Effector CD4-positive, alpha-beta T cell (primary cell): ENCODE results near the gene AFTPH.

Experiments used
- DNase-seq: peaks from one replicate; pipeline ENCODE4 v3.0.0-alpha.2; 2020
- total RNA-seq: gene quantifications from one replicate; lab custom pipeline; 2026; lab: John Stamatoyannopoulos, UW

Gene AFTPH, protein sequence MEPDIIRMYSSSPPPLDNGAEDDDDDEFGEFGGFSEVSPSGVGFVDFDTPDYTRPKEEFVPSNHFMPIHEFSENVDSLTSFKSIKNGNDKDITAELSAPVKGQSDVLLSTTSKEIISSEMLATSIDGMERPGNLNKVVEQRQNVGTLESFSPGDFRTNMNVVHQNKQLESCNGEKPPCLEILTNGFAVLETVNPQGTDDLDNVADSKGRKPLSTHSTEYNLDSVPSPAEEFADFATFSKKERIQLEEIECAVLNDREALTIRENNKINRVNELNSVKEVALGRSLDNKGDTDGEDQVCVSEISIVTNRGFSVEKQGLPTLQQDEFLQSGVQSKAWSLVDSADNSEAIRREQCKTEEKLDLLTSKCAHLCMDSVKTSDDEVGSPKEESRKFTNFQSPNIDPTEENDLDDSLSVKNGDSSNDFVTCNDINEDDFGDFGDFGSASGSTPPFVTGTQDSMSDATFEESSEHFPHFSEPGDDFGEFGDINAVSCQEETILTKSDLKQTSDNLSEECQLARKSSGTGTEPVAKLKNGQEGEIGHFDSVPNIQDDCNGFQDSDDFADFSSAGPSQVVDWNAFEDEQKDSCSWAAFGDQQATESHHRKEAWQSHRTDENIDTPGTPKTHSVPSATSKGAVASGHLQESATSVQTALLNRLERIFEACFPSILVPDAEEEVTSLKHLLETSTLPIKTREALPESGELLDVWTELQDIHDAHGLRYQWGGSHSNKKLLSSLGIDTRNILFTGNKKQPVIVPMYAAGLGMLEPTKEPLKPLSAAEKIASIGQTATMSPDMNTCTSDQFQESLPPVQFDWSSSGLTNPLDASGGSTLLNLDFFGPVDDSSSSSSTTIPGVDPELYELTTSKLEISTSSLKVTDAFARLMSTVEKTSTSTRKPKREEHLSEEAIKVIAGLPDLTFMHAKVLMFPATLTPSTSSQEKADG
- total RNA-seq: 92.9 reads per million, percentile 81 among the genes with 10 or more reads in this experiment

DNA sequence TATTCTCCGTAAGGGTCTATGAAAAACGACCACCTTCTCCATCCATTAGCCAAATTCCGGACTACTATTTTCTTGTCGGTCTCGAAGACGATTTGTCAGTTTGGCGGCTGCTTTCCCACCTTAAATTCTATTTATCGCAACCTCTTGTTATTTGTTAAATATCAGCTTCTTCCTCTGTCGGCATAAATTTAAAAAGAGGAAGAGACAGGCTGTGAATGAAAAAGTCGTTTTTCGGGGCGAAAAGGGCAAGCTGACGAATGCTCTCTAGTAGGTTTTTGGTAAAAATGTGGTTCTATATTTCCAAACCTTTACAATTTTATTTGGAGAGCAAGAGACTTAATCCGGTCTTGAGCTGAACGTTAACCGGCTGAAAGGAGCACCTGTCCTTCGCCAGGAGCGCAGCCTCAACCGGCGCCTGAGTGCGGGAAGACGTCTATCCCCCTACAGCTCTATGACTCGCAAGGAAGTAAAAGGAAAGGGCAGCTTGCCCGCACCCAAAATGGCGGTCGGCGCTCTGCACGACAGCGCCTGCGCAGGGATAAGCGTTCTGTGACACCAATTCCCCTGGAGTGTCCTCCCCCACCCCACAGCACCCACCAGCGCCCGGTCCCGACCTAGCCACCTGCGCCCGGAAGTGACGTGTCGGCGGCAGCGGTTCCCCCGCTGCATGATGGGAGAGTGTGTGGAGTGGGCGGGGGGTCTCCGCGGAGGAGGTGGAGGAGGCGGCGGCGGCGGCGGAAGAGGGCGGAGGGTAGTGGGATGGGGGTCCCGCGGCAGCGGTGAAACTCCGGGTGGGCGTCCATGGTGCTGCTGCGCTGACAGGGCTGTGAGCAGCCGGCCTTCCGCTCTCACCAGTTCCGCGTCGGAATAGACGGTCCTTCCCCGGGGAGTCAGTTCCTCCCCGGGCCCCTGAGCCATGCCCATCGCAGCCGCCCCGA, at the start of gene AFTPH:
Gene AFTPH (plus strand): TSS at position 663 of the 938 bp plus-strand sequence. CDS start 27,147 bp downstream, outside the sequence.
- peak; percentile 99 for DNase-seq

DNA sequence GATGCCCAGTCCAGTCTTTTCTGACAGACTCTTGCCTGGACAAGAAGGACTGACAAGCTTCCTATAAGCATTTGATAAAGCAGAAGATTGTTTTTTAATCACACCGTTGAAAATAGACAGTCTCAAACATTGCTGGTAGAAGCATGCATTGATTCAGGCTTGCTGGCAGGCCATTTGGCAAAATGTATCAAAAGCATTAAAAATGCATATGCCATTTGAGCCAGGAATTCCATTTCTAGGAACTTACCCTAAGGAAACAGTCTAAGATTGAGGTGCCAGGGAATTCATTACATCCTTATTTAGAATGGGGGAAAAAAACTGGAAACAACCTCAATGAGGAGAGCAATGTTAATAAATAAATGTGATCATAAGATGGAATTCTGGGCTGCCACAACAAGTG, 49.5 kb upstream of the AFTPH start:
- no peak for DNase-seq

DNA sequence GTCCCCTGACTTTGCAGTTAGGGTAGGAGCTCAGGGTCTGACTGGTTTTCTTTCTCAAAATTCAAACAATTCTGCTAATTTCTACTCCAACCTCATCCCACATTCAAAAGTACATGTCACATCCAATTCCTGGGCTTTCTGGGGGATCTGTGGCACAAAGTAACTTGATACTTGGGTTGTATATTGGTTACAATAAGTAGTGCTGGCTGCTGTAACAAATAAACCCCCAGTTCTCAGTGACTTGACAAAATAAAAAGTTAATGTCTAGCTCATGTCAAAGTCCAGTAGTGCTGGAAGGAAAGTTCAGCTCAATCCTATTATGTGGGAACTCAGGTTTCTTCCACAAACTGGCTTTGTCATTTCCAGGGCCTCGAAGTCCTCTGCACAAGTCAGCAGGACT, 47.1 kb upstream of the AFTPH start:
- DNase-seq: no peak

DNA sequence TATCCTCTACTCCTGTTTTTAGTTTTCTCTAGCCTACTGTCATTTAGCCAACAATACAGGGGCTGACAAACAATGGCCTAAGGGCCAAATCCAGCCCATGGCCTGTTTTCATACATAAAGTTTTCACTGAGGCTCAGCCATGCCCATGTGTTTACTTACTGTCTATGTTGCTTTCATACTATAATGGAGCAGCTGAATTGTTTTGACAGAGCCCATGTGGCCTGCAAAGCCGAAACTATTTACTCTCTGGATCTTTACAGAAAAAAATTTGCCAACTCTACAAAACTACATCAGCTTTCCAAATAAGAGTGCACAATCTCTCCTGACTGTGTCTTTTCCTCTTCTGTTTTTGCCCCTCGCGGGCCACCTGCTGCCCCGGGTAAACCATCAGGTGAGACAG, 46.1 kb upstream of the AFTPH start:
- no peak for DNase-seq

DNA sequence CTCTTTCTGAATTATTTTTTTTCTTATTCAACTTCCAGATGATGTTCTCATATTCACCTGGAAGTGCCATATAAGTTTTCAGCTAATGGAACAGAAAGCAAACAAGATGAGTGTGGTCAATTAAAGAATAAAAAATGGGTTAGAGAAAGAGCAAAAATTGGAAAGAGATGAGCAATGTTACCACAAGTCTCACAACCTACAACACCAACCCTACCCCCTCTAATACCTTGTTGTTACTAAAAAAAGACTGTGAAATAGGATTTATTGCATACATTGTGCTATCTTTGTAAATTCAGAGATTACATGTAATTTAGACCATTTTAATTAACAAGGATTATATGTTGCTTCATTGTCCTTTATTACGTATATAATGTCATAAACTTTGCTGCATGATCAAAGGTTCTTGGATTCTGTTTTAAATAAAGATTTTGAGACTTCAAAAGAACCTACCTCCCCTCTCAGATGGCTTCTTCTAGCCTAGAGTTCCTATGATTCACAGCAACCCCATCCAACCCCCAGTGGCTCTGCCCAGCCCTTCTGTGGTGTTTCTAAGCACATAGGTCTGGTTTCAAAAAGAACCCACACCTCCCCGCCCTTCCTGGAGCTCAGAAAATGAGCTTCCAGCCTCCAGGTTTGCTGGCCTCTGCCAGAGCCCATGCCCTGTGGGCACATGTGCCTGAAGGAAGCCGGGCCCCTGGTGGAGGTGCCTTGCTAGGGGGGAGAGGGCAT, 45.5 kb upstream of the AFTPH start:
- no peak for DNase-seq

DNA sequence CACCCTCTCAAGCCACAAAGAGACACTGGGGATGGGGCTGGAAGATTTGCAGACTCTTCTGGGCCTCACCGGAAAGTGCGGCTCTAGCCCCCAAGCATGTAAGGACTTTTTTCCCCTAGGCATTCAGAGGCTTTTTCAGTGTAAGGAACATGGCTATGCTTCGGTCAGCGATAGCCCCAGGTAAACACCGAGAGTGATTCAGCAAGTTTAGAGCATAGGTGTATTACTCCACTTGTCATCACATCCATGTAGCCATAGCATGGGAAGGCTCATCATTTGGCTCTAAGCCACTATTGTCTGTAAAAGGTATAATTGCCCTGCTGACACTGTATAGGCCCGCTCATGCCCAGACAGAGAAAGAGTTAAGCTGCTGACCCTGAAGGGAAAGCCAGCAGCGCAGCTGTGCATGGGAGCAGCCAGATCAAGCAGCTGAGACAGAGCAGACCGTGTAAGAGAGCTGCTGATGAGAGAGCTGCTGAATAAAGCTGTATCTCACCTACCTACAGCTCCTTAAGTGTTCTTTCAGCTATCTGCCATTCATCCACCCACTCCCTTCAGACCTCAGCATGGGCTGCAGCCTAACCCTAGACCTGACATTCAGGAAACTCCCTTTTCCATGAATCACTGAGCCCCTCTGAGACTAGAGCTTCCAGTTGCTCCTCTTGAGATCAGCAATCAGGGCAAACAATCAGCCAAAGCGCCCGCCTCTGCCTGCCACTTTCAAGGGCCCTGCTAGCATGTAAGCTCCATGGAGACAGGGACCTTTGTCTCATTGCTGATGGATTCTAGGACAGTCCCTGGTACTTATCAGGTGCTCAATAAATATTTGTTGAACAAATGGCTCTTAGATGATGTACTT, 44.6 kb upstream of the AFTPH start:
- no peak for DNase-seq

DNA sequence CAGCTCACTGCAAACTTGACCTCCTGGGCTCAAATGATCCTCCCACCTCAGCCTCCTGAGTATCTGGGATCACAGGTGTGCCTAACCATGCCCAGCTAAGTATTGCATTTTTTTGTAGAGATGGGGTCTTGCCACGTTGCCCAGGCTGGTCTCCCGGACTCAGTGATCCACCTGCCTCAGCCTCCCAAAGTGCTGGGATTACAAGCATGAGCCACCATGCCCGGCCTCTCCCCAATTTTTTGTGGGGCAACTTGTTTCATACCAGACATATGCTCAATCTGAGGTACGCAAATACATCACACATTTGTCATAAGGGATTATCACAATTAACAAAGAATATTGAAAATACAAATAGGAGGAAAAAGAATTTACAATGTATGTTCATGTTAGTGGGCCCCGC, 42.5 kb upstream of the AFTPH start:
- DNase-seq: no peak

DNA sequence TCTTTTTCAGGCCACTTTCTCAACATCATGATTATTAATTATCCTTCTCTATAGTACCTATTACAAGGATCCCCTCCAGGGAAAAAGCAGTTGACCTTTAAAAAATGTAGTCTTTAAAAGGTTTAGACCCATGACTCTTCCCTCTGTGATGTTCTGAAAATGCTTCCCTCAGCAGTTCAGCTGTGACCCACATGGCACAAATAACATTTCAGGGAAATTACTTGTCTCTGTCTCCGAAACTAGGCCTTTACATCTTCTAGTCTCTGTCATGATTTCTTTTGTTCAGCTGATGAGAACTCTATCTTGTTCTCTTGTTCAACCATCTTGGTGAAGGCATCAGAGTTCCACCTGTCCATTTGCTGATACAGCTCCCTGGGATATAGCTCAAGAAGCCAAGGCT, 41.9 kb upstream of the AFTPH start:
- DNase-seq: no peak

DNA sequence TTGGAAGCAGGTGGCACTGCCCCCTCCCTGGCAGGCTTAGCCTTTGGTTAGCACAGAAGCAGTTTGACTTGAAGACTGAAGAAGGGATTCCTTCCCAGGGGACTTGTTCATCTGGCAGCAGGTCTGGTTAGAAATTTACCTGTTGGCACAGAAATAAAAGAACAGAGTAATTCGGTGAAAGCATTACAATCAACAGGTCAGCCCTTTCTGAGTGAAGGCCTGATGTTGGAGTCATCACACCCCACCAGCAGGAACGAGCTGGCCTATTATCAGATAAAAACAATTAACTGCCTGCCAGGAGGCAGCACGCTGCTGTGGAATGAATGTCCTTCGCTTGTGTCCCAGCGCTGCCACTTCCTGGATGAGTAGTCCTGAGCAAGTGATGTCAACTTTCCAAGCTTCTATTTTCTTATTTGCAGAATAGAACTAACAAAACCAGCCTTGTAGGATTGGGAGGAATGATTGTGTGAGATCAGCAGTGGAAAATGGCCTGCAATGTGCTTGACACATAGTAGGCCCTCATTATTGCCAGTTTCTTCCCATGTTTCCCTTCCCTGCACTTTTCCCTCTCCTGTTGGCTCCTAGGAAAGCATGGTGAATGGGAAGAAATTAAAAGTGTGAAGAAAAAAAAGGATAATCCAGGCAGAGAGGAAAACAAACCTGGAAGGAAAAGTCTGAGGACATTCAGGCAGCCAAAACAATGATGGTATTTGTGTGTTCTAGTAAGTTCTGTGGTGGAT, 41.2 kb upstream of the AFTPH start:
- no peak for DNase-seq

DNA sequence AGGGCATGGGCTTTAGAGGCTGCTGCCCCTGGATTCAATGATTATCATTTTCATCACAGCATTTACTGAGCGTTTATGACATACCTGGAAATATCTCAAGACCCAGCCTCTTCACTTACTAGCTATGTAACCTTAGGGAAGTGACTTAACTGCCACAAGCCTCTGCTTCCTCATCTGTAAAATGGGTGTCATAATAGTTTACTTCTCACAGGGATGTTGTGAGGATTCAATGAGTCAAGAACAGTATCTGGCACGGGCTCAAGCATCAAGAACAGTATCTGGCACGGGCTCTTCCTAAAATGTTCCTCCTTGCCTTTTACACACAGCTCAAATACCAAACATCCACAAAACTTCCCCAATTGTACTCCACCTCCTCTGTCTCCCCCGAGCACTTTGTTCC, 38.8 kb upstream of the AFTPH start:
- DNase-seq: no peak

DNA sequence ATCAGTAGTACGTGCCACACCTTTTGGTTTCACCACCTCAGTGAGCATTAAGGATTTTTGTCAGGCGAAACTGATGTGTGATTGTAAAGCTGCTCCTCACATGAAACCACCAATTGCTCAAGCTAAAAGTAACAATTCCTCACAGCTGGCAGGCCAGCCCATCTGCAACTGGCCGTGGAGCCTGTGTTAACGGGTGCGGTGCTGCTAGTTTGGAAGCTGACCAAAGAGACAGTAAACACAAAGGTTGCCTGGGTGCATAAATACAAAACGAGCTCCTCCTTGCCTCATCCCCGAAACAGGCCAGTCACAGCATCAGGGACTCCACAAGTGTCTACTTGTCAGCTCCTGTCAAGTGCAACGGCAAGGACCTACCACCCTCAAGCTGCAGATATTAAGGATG, 38.2 kb upstream of the AFTPH start:
- no peak for DNase-seq

DNA sequence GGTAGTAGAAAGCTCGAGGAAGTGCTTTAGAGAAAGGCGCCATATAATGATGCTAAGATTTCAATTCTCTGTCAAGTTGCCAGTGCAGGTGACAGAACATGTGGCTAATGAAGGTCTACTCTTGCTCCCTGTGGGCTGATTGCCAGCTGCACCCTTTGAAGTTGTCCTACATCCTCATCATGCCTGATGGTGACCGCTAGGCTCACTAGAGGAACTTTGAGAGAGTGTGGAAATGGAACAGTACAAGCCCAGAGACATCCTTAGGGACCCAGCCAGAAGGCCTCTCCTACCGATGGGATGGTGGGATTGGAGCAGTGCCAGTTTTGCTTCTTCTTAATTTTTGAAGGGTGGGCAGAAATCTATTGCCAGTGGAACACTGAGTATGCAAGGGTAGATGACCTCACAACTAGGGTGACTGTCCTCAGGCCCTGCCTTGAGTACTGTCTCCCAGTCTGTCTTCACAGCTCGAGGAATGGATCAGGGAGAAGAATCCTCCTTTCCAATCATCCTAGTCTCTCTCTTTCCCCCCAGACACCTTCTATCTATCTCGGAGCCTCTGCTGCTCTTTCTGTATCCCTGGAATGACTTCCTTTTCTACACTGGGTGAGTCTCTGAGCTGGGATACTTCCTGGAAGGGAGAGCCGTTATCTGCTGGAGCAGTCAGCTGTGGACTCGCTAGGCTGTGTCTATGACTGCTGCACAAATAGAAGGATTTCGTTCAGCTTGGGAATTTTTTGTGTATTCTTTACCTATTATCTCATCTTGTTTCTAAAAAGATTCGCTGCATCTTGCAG, 36.7 kb upstream of the AFTPH start:
- no peak for DNase-seq

DNA sequence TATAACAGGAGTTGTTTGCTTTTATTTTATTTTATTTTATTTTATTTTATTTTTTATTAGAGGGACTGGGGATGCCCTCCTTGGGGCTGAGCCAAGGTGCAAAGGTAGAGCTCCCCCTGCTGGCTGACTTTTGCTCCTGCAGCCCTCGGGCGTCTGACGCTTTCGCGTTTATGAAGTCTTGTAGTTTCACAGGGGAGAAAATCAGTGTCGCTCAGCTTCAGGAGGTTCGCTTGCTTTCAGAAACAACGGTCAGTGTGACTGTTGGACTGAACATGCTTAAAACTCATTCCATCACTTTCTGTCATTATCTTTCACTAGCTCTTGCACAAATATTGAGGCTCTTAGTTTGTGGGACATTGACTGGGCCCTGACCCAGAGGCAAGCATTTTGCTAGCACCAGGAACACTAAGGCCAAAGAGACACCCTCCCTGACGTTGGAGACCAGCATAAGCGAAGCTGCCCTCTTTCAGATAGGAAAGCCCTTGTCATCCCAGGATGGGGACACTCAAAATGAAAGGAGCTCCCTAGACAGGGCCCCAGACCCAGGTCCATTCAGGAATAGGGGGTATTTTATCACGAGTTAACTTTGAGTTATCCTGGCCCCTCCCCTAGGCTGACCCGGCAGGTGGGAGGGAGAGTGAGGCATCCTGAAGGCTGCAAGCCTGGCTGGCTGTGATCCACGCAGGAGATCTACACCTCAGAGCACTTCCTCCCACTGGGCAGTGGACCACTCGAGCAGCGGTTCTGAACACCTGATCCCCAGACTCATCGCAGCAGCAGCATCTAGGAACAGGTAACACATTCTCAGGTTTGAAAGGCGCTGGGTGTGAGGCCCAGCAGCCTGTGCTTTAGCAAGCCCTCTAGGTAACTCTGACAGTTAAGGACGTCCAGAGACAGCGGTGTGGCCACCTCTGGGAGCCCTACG, 35.8 kb upstream of the AFTPH start:
- DNase-seq: peak; percentile 72

DNA sequence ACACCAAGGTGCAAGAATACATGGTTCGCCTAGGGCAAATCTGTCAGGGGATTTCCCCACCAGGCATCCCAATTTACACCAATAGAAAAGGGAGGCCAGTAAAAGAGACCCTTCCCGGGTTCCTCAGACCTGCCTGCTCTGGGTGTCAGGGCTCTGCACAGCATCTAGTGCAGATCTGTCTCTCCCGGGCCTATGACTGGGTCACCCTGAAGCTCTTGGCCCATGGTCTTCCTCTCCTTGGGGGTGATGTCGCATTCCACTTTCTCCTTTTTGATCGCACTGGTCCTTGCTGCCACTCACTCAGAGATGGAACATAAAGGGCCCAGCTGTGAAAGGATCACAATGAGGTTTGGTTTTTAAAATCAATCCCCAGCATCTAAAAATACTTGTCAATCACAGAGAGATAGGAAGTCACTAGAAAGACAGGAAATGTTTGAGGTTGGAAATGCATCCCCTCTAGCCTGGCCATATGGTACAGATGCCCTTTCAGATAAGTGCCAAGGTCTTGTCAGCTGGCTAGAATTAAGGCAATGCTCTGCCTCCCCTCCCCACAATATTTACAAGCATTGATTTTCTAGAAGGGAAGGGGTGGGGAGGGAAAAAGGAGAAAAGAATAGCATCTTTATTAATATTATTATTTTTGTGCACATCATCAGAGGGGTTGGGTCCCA, 34.9 kb upstream of the AFTPH start:
- DNase-seq: no peak

DNA sequence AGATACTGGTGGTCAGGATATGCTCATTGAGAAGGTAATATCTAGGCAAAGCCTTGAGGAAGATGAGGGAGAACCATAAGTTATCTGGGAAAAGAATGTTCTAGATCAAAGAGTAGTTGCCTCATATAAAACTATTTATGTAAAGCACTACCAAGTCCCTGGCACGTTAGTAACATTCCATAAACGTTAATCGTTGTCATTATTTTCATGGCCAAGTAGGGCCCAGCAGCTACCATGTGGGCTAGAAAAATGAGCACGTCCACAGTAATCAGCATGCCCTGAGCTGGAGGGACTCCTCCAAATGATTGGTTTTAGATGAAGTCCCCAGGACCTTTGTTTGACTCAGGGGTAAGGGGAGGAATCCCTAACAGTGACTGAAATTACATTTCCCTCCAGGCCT, 32.7 kb upstream of the AFTPH start:
- no peak for DNase-seq

DNA sequence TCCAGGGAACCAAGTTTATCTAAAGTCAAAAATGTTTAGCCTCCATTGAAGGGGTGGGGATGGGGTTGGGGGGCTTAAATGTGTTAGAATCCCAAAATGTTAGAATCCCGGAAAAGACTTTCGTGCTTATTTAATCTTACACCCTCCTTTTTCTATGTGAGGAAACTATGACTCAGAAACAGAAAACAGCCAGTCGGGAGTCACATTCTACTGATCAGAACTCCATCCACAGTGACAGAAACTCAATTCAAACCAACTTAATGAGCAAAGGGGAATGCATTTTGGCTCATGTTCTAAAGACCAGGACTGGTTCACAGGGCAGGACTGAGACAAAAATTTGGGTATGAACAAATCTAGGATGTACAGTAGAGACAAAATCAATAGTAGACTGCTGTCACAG, 31.9 kb upstream of the AFTPH start:
- DNase-seq: no peak

DNA sequence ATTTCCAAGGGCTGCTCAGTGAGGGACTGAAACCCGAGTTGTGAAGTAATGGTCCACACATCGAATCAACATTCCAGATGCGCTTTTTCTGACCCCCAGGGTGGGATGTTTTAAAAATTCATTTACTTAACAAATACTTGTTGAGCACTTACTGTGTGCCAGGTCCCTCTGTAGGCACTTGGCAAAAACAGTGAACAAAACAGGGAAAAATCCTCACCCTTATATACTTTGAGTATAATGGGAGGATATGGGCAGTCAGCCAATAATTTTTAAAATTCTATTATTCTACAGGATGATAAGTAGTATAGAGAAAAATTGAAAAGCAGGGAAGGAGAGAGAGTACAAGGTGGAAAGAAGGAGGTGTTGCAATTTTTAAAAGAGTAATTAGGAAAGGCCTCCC, 31.3 kb upstream of the AFTPH start:
- DNase-seq: no peak

DNA sequence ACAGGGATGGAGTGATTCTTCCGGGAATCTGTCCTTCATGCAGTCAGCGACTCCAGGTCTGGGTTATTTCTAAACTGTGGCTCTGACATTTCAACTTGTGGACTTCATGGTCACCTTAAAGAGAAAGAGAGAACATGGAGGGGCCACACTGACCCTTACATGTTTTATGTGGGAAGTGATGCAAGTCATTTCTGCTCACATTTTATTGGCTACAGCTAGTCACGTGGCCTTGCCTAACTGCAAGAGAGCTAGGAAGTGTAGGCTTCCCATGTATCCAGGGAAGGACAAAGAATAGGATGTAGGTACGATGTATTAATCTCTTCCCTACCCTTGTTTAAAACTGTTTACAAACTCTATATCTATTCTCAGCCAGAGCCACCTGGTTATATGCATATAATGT, 30.3 kb upstream of the AFTPH start:
- no peak for DNase-seq
